GM18502 (cell line): Measurements from ENCODE around the gene SCAF8.
"Not testable (repeated sequence)": the region's sequence is repeated elsewhere in the genome, so short reads cannot be mapped to it uniquely, and the experiment has no call there.

ENCODE experiments used
- ATAC-seq: cut with Tn5 transposase; IDR thresholded peaks from one replicate; pipeline ENCODE4 v1.9.1; 2021; ENCODE audit warnings: mild to moderate bottlenecking; ENCODE audit not compliant: unreplicated experiment, poor library complexity

SCAF8 gene

GRCh38 chr6:154768280-154768679, 35.1 kb downstream of the SCAF8 start:
- no peak for ATAC-seq

GRCh38 chr6:154773610-154774089, 40.4 kb downstream of the SCAF8 start:
- peak; percentile 96 for ATAC-seq

- ATAC-seq, result not testable (repeated sequence)
Observed at GRCh38 chr6:154779157-154779556, 45.9 kb downstream of the SCAF8 start.

GRCh38 chr6:154782193-154782592, 49.0 kb downstream of the SCAF8 start:
- no peak for ATAC-seq

- no peak for ATAC-seq
Observed at GRCh38 chr6:154783229-154783628, 50.0 kb downstream of the SCAF8 start.

- ATAC-seq, result no peak
Observed at GRCh38 chr6:154785075-154785474, 51.9 kb downstream of the SCAF8 start.

- no peak for ATAC-seq
Observed at GRCh38 chr6:154786144-154786868, 53.1 kb downstream of the SCAF8 start.

- no peak for ATAC-seq
Observed at GRCh38 chr6:154791556-154792317, 58.5 kb downstream of the SCAF8 start.

GRCh38 chr6:154792325-154792724, 59.1 kb downstream of the SCAF8 start:
- ATAC-seq, result no peak

GRCh38 chr6:154792761-154793160, 59.5 kb downstream of the SCAF8 start:
- no peak for ATAC-seq

- ATAC-seq, result no peak
Observed at GRCh38 chr6:154796484-154796883, 63.3 kb downstream of the SCAF8 start.

GRCh38 chr6:154797857-154798256, 64.6 kb downstream of the SCAF8 start:
- no peak for ATAC-seq

GRCh38 chr6:154800338-154800737, 67.1 kb downstream of the SCAF8 start:
- peak; percentile 51 for ATAC-seq

GRCh38 chr6:154805288-154805911, 72.2 kb downstream of the SCAF8 start:
- no peak for ATAC-seq

- no peak for ATAC-seq
Observed at GRCh38 chr6:154806804-154807203, 73.6 kb downstream of the SCAF8 start.

GRCh38 chr6:154811663-154812062, 78.4 kb downstream of the SCAF8 start:
- not testable (repeated sequence) for ATAC-seq

GRCh38 chr6:154814063-154814462, 80.8 kb downstream of the SCAF8 start:
- ATAC-seq, result peak; percentile 88

- no peak for ATAC-seq
Observed at GRCh38 chr6:154815938-154816820, 83.0 kb downstream of the SCAF8 start.

GRCh38 chr6:154821099-154821498, 87.9 kb downstream of the SCAF8 start:
- ATAC-seq, result no peak

- ATAC-seq, result no peak
Observed at GRCh38 chr6:154821638-154822037, 88.4 kb downstream of the SCAF8 start.
